IMR-90 (cell line): ENCODE measurements around the gene INPP5D.

ENCODE experiments used
- CEBPB ChIP-seq: IDR thresholded peaks from 2 replicates; pipeline ENCODE4 v1.6.1; 2012; ENCODE audit warnings: low read depth, low read length, improper control_type of control experiment
- ELK1 ChIP-seq: fragments of 150-350 bp; IDR thresholded peaks from 2 replicates; pipeline ENCODE4 v1.6.1; 2016; ENCODE audit warnings: low read depth, mild to moderate bottlenecking, low read length, moderate library complexity, borderline replicate concordance
- MAZ ChIP-seq: IDR thresholded peaks from 2 replicates; pipeline ENCODE4 v1.6.1; 2012; ENCODE audit warnings: low read depth, mild to moderate bottlenecking, low read length, improper control_type of control experiment, moderate library complexity, borderline replicate concordance
- MXI1 ChIP-seq: IDR thresholded peaks from 2 replicates; pipeline ENCODE4 v1.6.1; 2012; ENCODE audit warnings: low read depth, mild to moderate bottlenecking, low read length, moderate library complexity, borderline replicate concordance
- NFE2L2 ChIP-seq: fragments of 150-350 bp; IDR thresholded peaks from 2 replicates; pipeline ENCODE4 v1.6.1; 2016; ENCODE audit warnings: low read depth, mild to moderate bottlenecking, low read length
- POLR2A ChIP-seq: IDR thresholded peaks from 2 replicates; pipeline ENCODE4 v1.6.1; 2012; ENCODE audit warnings: mild to moderate bottlenecking, low read depth, low read length
- RAD21 ChIP-seq: IDR thresholded peaks from 2 replicates; pipeline ENCODE4 v1.6.1; 2012; ENCODE audit warnings: low read length, improper control_type of control experiment
- RCOR1 ChIP-seq: IDR thresholded peaks from 2 replicates; pipeline ENCODE4 v1.6.1; 2012; ENCODE audit warnings: mild to moderate bottlenecking, low read length, improper control_type of control experiment; ENCODE audit not compliant: insufficient replicate concordance
- SMC3 ChIP-seq: fragments of 150-350 bp; IDR thresholded peaks from 2 replicates; pipeline ENCODE4 v1.6.1; 2016; ENCODE audit warnings: low read depth, mild to moderate bottlenecking, antibody characterized with exemption, low read length, moderate library complexity
- TF ChIP-seq, protein P1 (sequence below): conservative IDR thresholded peaks from 2 replicates; pipeline ENCODE4 v1.5.1; 2012; ENCODE audit warnings: mild to moderate bottlenecking, low read depth, low read length, improper control_type of control experiment
- TF ChIP-seq, protein P2 (sequence below): fragments of 150-350 bp; IDR thresholded peaks from 2 replicates; pipeline ENCODE4 v1.6.1; 2017; ENCODE audit warnings: mild to moderate bottlenecking, antibody characterized with exemption, low read length, low read depth

GRCh38 chr2:233115741-233116140, 55.6 kb downstream of the INPP5D start:
- no peak for TF ChIP-seq NFE2L2
- TF ChIP-seq POLR2A, result no peak
- no peak for TF ChIP-seq RAD21
- no peak for TF ChIP-seq RCOR1
- no peak for TF ChIP-seq CEBPB
- TF ChIP-seq, protein P1, sequence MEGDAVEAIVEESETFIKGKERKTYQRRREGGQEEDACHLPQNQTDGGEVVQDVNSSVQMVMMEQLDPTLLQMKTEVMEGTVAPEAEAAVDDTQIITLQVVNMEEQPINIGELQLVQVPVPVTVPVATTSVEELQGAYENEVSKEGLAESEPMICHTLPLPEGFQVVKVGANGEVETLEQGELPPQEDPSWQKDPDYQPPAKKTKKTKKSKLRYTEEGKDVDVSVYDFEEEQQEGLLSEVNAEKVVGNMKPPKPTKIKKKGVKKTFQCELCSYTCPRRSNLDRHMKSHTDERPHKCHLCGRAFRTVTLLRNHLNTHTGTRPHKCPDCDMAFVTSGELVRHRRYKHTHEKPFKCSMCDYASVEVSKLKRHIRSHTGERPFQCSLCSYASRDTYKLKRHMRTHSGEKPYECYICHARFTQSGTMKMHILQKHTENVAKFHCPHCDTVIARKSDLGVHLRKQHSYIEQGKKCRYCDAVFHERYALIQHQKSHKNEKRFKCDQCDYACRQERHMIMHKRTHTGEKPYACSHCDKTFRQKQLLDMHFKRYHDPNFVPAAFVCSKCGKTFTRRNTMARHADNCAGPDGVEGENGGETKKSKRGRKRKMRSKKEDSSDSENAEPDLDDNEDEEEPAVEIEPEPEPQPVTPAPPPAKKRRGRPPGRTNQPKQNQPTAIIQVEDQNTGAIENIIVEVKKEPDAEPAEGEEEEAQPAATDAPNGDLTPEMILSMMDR, result no peak
- TF ChIP-seq SMC3, result no peak
- TF ChIP-seq, protein P2, sequence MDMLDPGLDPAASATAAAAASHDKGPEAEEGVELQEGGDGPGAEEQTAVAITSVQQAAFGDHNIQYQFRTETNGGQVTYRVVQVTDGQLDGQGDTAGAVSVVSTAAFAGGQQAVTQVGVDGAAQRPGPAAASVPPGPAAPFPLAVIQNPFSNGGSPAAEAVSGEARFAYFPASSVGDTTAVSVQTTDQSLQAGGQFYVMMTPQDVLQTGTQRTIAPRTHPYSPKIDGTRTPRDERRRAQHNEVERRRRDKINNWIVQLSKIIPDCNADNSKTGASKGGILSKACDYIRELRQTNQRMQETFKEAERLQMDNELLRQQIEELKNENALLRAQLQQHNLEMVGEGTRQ, result no peak
- TF ChIP-seq MXI1, result no peak
- TF ChIP-seq ELK1, result no peak
- TF ChIP-seq MAZ, result no peak
